Adipocyte (in vitro differentiated cells): ENCODE results near the gene KCNJ10.

Experiments used
- DNase-seq: peaks from one replicate; pipeline ENCODE4 v3.0.0-alpha.2; 2015; ENCODE audit warnings: low read depth
- H3K27me3 ChIP-seq: replicated peaks from 2 replicates; pipeline ENCODE4 v1.7.0; 2013; ENCODE audit warnings: mild to moderate bottlenecking, low read length, moderate library complexity; ENCODE audit not compliant: control insufficient read depth, insufficient read depth
- H3K36me3 ChIP-seq: 2 replicates; pipeline ENCODE4 v1.7.0; 2013; ENCODE audit warnings: low read length, mild to moderate bottlenecking, moderate library complexity; ENCODE audit not compliant: control insufficient read depth, insufficient read depth, severe bottlenecking
- H3K4me1 ChIP-seq: 2 replicates; pipeline ENCODE4 v1.7.0; 2013; ENCODE audit warnings: mild to moderate bottlenecking, low read length, moderate library complexity; ENCODE audit not compliant: control insufficient read depth, insufficient read depth
- H3K4me3 ChIP-seq: 2 replicates; pipeline ENCODE4 v1.7.0; 2013; ENCODE audit warnings: mild to moderate bottlenecking, low read length, moderate library complexity
- H3K9ac ChIP-seq: 2 replicates; pipeline ENCODE4 v1.7.0; 2013; ENCODE audit warnings: mild to moderate bottlenecking, low read length, moderate library complexity
- H3K9me3 ChIP-seq: 2 replicates; pipeline ENCODE4 v1.7.0; 2013; ENCODE audit warnings: mild to moderate bottlenecking, low read length, moderate library complexity; ENCODE audit not compliant: control insufficient read depth

KCNJ10 gene

GRCh38 chr1:160097911-160098851 lies 28.2 kb upstream of the KCNJ10 start, which contains the start of gene IGSF8:
TSS of gene IGSF8 (minus strand) at chr1:160098619. CDS start at chr1:160098472, 147 bp downstream.
- H3K9ac ChIP-seq: peak within 1 kb of the TSS; percentile 87
- H3K27me3 ChIP-seq: no peaks in the 10 kb centered on the region
- no peaks in the 10 kb centered on the region for H3K9me3 ChIP-seq
- H3K36me3 ChIP-seq: peaks cover 15% of the 10 kb centered on the region
- peak within 1 kb of the TSS; percentile 83 for H3K4me3 ChIP-seq
- DNase-seq: peak; percentile 93
- H3K4me1 ChIP-seq: peaks cover 33% of the 10 kb centered on the region

GRCh38 chr1:160097151-160097910 lies 27.4 kb upstream of the KCNJ10 start:
- Histone ChIP-seq H3K36me3 (peaks cover 15% of the 10 kb centered on the region), H3K9ac (peak overlapping the region; percentile 87), H3K27me3 (no peaks in the 10 kb centered on the region), H3K4me1 (peaks cover 33% of the 10 kb centered on the region), H3K9me3 (no peaks in the 10 kb centered on the region), H3K4me3 (peak overlapping the region; percentile 83)
- DNase-seq: no peak

- peaks cover 24% of the 10 kb centered on the region for H3K4me1 ChIP-seq
- H3K9me3 ChIP-seq: no peaks in the 10 kb centered on the region
- peaks cover 15% of the 10 kb centered on the region for H3K36me3 ChIP-seq
- H3K4me3 ChIP-seq: no peak overlapping the region
- no peak overlapping the region for H3K9ac ChIP-seq
- H3K27me3 ChIP-seq: no peaks in the 10 kb centered on the region
- DNase-seq: peak; percentile 62
Observed at GRCh38 chr1:160096274-160097116, 26.5 kb upstream of the KCNJ10 start.

GRCh38 chr1:160095382-160096105 lies 25.6 kb upstream of the KCNJ10 start:
- no peak for DNase-seq
- Histone ChIP-seq H3K4me3 (no peak overlapping the region), H3K9ac (no peak overlapping the region), H3K36me3 (peaks cover 15% of the 10 kb centered on the region), H3K9me3 (no peaks in the 10 kb centered on the region), H3K27me3 (no peaks in the 10 kb centered on the region), H3K4me1 (peaks cover 19% of the 10 kb centered on the region)

- no peaks in the 10 kb centered on the region for H3K9me3 ChIP-seq
- H3K4me3 ChIP-seq: no peak overlapping the region
- H3K36me3 ChIP-seq: peaks cover 18% of the 10 kb centered on the region
- H3K27me3 ChIP-seq: no peaks in the 10 kb centered on the region
- H3K4me1 ChIP-seq: peaks cover 19% of the 10 kb centered on the region
- no peak for DNase-seq
- no peak overlapping the region for H3K9ac ChIP-seq
Observed at GRCh38 chr1:160094806-160095205, 24.8 kb upstream of the KCNJ10 start.

- Histone ChIP-seq H3K4me3 (no peak overlapping the region), H3K4me1 (peaks cover 18% of the 10 kb centered on the region), H3K9ac (no peak overlapping the region), H3K36me3 (peaks cover 18% of the 10 kb centered on the region), H3K27me3 (no peaks in the 10 kb centered on the region), H3K9me3 (no peaks in the 10 kb centered on the region)
- DNase-seq: no peak
Observed at GRCh38 chr1:160094291-160094625, 24.3 kb upstream of the KCNJ10 start.

- Histone ChIP-seq H3K27me3 (no peaks in the 10 kb centered on the region), H3K9me3 (no peaks in the 10 kb centered on the region), H3K4me1 (peaks cover 16% of the 10 kb centered on the region), H3K4me3 (no peak overlapping the region), H3K9ac (no peak overlapping the region), H3K36me3 (peaks cover 18% of the 10 kb centered on the region)
- no peak for DNase-seq
Observed at GRCh38 chr1:160093624-160094290, 23.8 kb upstream of the KCNJ10 start.

- no peak for DNase-seq
- Histone ChIP-seq H3K9me3 (no peaks in the 10 kb centered on the region), H3K9ac (no peak overlapping the region), H3K4me3 (no peak overlapping the region), H3K36me3 (peaks cover 18% of the 10 kb centered on the region), H3K4me1 (peaks cover 16% of the 10 kb centered on the region), H3K27me3 (no peaks in the 10 kb centered on the region)
Observed at GRCh38 chr1:160093069-160093395, 23.1 kb upstream of the KCNJ10 start.

GRCh38 chr1:160092366-160093068 lies 22.6 kb upstream of the KCNJ10 start:
- Histone ChIP-seq H3K9me3 (no peaks in the 10 kb centered on the region), H3K4me1 (peaks cover 11% of the 10 kb centered on the region), H3K9ac (no peak overlapping the region), H3K36me3 (peaks cover 18% of the 10 kb centered on the region), H3K27me3 (no peaks in the 10 kb centered on the region), H3K4me3 (no peak overlapping the region)
- no peak for DNase-seq
